CD4-positive, alpha-beta T cell treated with Interleukin-6 for 4 hours (primary cell): ENCODE results near the gene ZSWIM7.
A peak's percentile ranks its signal among the peaks of the same experiment; 100 is the strongest.
"Not testable (repeated sequence)": the region's sequence is repeated elsewhere in the genome, so short reads cannot be mapped to it uniquely, and the experiment has no call there.

ENCODE experiments used
- DNase-seq: peaks from one replicate; pipeline ENCODE4 v3.0.0-alpha.2; 2020; ENCODE audit warnings: mixed read lengths

The ZSWIM7 gene

GRCh38 chr17:15998031-15998562 lies 1.4 kb downstream of the ZSWIM7 start:
- no peak for DNase-seq

GRCh38 chr17:15996322-15996721 lies 3.2 kb downstream of the ZSWIM7 start:
- DNase-seq, result no peak

- no peak for DNase-seq
Observed at GRCh38 chr17:15981646-15982580, 17.6 kb downstream of the ZSWIM7 start.

- DNase-seq, result no peak
Observed at GRCh38 chr17:15981208-15981607, 18.3 kb downstream of the ZSWIM7 start.

- not testable (repeated sequence) for DNase-seq
Observed at GRCh38 chr17:15979013-15979412, 20.5 kb downstream of the ZSWIM7 start.

GRCh38 chr17:15978606-15979005 lies 20.9 kb downstream of the ZSWIM7 start:
- DNase-seq, result no peak

- no peak for DNase-seq
Observed at GRCh38 chr17:15977894-15978293, 21.6 kb downstream of the ZSWIM7 start.

- no peak for DNase-seq
Observed at GRCh38 chr17:15973834-15974233, 25.7 kb downstream of the ZSWIM7 start.

GRCh38 chr17:15973016-15973415 lies 26.5 kb downstream of the ZSWIM7 start:
- no peak for DNase-seq

GRCh38 chr17:15972497-15972951 lies 27.0 kb downstream of the ZSWIM7 start:
- DNase-seq, result no peak

- DNase-seq, result no peak
Observed at GRCh38 chr17:15971882-15972281, 27.6 kb downstream of the ZSWIM7 start.

- no peak for DNase-seq
Observed at GRCh38 chr17:15971098-15971678, 28.3 kb downstream of the ZSWIM7 start.

- DNase-seq, result no peak
Observed at GRCh38 chr17:15970500-15970899, 29.0 kb downstream of the ZSWIM7 start.

- DNase-seq, result no peak
Observed at GRCh38 chr17:15969463-15969862, 30.0 kb downstream of the ZSWIM7 start.

- DNase-seq, result no peak
Observed at GRCh38 chr17:15967706-15968399, 31.7 kb downstream of the ZSWIM7 start.

- no peak for DNase-seq
Observed at GRCh38 chr17:15966879-15967248, 32.6 kb downstream of the ZSWIM7 start.

GRCh38 chr17:15966183-15966878 lies 33.2 kb downstream of the ZSWIM7 start:
- DNase-seq, result no peak

GRCh38 chr17:15965528-15965927 lies 34.0 kb downstream of the ZSWIM7 start:
- DNase-seq, result no peak

GRCh38 chr17:15963670-15964110 lies 35.8 kb downstream of the ZSWIM7 start:
- DNase-seq, result no peak

- DNase-seq, result no peak
Observed at GRCh38 chr17:15958484-15958854, 41.0 kb downstream of the ZSWIM7 start.

GRCh38 chr17:15957608-15958307 lies 41.7 kb downstream of the ZSWIM7 start:
- DNase-seq, result no peak

GRCh38 chr17:15957206-15957605 lies 42.3 kb downstream of the ZSWIM7 start:
- peak; percentile 20 for DNase-seq
